Stimulated activated CD8-positive, alpha-beta memory T cell treated with anti-CD3 and anti-CD28 coated beads, Interleukin-2, amount 100 ng/mL, for 1 hour (primary cell): Measurements from ENCODE around the gene L3MBTL4.
"Not testable (repeated sequence)": the region's sequence is repeated elsewhere in the genome, so short reads cannot be mapped to it uniquely, and the experiment has no call there.

Source experiments
- DNase-seq, 2 donors: peaks; one replicate each; pipeline ENCODE4 v3.0.0-alpha.2; 2020; ENCODE audit warnings: low read depth in 2 of 2

Gene L3MBTL4

DNA sequence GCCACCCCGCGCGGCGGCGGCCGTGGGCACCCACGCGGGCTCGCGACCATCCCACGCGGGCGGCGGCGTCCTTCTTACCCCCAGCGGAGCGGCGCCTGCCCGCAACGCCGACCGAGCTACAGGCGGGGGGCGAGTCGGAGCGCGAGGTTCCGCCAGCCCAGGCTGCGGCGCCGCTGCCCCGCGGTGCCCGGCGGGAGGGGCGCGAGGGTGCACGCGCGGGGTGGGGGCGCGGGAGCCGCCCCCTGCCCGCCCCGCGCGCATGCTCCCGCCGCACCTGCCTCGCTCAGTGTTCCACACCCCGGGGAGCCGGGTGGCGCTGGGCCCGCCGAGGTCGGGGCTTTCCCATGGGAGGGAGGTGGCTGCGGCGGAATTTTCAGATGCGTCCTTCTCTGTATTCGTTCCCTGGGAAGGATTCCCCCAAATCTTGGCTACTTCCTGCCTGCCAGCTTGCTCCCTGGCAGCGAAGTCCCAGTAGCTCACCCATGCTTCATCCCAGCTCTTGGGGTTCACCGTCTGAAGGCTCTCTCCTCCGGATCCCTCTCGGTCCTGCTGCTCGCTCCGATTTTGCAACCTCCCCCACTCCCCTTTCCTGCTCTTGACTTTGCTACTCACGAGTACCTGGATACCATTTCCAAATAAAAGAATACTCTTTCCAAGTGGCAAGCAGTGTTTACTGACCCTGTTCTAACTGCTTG lies at the start of gene L3MBTL4:
L3MBTL4 (minus strand) TSS at position 189 of the 695 bp plus-strand sequence. CDS start 103,286 bp downstream, outside the sequence.
- no peak for DNase-seq

- no peak for DNase-seq
These were observed 37.5 kb upstream of the L3MBTL4 start for GRCh38 chr18:6452194-6452593.

DNA sequence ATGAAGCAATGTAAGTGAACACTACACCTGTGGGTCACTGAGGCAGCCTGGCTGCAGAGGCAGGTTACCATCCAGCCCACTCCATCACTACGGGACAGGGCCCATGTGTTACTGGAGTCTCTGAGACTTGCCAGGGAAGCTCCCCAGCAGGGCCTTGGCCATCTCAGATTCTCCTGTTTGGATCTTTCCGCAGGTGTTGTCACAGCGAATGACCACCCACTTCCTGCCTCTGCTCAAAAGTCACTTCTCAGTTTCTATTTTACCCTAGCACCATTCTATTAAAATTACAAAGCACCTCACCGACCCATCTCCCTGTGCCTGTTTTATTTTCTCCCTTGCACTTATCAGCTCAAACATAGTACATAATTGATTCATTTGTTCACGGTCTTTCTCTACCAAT lies 34.5 kb upstream of the L3MBTL4 start:
- DNase-seq = no peak

GRCh38 chr18:6444466-6445228 lies 29.9 kb upstream of the L3MBTL4 start:
- DNase-seq = no peak

GRCh38 chr18:6441200-6441599 lies 26.5 kb upstream of the L3MBTL4 start:
- DNase-seq = no peak

- no peak for DNase-seq
These were observed 23.5 kb upstream of the L3MBTL4 start for GRCh38 chr18:6437937-6438818.

DNA sequence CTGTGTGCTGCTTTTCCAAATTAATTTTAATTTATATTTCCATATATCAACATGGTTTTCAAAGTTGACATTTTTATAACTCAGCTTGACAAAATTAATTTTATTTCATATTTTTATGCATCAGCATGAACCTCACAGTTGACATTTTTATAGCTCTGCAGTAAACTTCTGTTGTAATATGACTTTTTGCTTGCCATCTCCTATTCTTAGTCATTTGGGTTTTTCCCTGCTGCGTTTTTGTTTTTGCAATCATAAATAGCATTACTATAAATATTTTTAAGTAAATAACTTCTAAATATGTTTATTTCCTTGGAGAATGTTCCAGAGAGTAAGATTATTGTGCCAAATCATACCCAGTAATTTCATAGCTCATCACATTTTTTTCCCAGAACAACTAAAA lies 21.0 kb upstream of the L3MBTL4 start:
- DNase-seq = no peak

DNA sequence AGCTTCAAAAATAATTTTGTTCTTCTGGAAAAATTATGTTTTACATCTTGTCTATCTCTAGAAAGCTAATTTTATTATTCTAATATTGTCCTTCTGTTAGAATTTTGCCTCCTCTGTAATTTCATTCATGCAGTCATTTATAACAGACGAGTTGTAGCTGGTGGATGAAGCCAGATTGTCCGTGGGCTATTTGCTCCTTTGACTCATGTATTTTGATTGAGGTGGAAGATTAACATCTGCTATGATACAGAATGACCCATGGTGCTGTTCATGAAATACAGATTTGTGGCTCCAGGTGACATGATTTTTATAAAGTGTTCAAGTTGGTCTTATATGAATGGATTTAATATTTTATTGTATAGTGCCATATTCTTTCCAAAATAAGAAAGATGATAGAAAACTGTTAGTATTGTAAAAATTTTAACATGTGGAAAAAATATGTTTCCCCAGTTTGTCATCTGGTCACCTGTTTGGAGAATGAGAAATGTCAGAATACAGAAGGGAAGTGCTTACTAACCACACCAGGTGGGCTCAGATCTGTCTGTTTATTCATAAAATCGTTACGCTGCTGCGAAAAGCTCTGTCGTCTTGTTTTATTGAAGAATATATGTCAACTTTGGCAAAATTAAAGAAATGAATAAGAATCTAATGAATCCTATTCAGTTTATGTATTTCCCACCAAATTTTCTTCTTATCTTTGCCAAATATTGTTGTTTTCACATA lies 20.4 kb upstream of the L3MBTL4 start:
- no peak for DNase-seq

GRCh38 chr18:6434481-6434880 lies 19.8 kb upstream of the L3MBTL4 start:
- DNase-seq = no peak

DNA sequence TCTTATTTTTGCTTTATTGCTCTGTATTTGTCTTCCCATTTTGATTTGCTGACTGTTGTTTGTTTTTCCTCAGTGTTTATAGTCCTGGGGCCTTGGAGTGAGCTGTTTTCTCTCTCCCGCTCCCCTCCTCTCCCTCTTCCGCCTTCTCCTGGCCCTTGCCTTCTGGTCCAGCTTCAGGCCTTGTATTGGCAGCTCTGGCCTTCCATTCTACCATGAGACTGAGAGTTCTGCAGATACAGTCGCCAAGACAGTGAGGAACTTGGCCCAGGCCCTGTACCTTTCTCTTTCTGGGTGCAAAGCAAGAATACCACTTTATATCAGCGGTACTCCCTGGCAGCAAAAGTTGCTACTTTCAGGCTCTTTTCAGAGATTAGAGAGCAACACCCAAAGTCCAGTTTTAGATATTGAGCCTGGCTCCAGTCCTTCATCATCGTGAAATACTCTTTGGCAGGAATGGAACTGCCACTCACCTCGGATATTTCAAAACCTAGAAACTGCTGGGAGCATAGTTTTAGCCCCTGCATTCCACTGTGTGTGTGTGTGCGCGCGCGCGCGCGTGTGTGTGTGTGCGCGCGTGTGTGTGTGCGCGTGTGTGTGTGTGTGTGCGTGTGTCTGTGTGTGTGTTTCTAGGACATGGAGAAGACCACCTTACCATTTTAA lies 17.1 kb upstream of the L3MBTL4 start:
- DNase-seq = no peak

- DNase-seq = no peak
These were observed 14.2 kb upstream of the L3MBTL4 start for GRCh38 chr18:6428851-6429395.

DNA sequence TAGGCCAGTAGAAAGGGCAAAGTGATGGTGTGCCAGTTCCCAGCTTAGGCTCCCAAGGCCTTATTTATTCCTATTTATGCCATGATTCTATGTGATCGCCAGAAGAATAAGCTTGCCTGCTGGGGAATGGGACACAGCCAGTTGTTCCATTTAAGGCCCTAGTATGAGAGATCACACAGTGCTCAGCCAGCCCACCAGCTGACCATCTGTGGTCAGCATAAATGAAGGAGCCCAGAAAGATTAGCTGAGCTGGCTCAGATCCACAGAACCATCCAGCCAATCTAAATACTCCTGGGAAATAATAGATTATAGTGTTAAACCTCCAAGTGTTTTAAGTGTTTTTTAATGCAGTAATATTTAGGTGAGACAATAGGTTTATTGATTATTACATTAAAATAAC lies 12.6 kb upstream of the L3MBTL4 start:
- DNase-seq = no peak

DNA sequence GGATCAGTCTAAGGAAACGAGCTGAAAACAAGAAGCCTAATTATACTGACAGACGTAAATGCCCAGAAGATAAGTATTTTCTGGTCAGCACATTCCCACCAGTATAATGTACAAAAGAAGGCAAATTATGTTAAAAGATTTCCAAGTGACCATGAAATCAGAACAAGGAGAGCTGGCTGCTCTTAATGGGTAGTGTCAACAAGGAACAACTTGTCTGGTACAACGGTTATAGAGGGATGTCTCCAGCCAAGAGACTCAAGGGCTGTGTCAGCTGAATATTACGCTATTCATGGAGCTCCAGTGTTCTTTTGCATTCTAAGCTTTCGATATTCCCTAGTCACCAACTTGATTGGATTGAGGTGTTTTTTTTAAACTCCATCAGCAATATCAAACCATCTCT lies 8.6 kb upstream of the L3MBTL4 start:
- no peak for DNase-seq

DNA sequence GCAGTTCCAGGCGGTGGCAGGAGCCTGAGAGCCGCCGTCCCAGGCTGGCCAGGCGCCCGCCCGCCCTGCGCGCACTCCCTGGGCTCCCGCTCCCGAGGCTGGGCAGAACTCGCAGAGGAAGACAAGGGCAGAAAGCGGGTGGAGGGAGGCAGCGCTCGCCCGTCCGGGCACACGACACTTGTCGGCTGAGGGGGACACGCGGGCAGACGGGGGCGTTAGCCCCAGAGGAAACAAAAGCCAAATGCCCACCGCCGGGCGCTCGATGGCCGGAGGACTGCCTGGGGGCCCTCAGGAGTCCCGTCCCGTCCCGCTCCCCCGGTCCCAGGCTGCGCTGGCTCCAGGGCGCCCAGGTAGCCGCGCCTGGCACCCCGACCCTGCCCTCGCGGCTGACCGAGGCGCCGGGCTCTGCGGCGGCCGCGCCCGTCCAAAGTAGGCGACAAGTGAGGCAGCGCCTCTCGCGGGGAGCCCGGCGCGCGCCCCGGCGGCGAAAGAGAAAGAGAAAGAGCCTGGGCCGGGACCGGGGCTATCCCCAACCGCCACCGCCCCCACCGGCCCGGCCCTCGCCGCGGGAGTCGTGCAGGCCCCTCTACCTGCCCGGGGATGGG lies 491 bp downstream of the L3MBTL4 start:
- DNase-seq = peak; percentile 6 to 8

DNA sequence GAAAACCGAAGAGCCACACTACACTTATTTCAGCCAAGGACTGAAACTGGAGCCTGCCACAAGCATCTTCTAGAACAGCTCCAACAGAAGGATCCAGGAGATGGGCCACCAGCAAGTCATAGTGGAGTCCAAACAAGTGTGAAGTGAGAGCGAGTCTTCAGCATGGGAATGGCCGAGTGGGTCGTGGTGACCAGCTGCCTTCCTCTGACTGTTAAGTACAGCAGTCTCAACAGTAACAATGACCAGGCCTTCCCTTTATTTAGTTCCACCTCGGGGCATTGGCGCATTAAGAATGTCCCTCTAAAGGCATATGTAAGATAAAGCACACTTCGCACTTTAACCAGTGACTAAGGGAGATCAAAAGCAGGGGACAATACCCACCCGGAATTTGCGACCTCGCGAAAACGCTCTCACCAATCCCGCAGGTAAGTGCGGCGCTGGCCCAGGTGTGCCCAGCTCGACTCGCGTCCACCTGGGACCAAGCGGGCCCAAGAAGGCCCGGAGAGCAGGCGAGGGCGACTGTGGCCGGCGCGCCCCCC lies 1.1 kb downstream of the L3MBTL4 start:
- no peak for DNase-seq

DNA sequence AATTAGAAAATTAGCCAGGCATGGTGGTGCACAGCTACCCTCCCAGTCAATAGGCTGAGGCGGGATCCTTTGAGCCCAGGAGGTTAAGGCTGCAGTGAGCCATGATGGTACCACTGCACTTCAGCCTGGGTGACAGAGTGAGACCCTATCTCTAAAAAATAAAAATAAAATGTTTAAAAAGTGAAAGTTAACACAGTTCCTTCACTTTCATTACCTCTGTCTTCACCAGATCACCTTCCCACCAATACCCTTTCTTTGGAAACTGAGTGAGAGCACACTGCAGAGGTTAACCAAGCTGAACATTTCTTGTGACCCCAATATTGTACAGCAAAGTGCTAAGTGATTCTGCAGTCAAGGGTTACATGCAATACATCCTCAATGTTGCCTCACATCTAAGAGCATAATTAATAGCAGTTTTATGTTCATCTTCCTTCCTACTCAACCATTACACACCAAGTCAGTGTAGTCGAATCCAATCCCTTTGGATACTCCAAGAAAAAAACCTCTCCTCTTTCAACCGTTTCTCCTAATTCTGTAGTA lies 1.7 kb downstream of the L3MBTL4 start:
- no peak for DNase-seq

DNA sequence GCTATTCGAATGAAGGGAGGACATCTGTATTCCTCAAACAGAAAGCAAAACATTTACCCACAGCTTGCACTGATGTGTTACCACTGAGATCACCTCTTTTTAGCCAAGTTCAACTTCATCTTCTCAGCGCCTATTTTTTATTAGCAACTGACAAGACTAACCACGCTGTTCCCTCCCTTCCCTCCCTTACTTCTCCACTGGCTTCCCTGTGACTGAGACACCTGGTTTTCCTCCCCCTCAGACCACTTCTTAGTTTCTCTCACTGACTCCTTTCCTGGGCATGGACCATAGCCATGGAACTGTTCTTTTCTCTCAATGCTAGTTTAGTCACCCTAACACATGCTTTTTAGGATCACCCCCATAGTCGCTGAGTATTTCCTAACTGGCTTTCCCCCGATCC lies 3.3 kb downstream of the L3MBTL4 start:
- no peak for DNase-seq

GRCh38 chr18:6409933-6410332 lies 4.8 kb downstream of the L3MBTL4 start:
- no peak for DNase-seq

DNA sequence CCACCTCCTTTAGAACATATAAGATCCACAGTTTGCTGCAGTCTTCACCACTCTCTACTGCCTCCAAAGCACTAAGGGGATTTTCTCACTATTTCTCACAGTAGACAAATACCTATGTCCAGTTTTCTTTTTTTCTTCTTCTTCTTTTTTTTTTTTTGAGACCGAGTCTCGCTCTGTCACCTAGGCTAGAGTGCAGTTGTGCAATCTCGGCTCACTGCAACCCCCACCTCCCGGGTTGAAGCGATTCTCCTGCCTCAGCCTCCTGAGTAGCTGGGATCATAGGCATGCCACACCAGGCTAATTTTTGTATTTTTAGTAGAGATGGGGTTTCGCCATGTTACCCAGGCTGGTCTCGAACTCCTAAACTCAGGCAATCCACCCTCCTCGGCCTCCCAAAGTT lies 6.2 kb downstream of the L3MBTL4 start:
- DNase-seq = not testable (repeated sequence)

- DNase-seq = no peak
These were observed 7.7 kb downstream of the L3MBTL4 start for GRCh38 chr18:6406910-6407470.
